ENCODE data around the gene DNAJC17. TPM values are rescaled to one million over a fixed set of nuclear protein-coding genes. Genes with fewer than 3 reads are reported as not detected.

Gene DNAJC17
- total and polyA plus RNA-seq, 2 experiments from 2014 or later, result 36.5 to 53.9 TPM

- Histone ChIP-seq H3K4me3 (no peak overlapping the region), H3K27ac (no peak overlapping the region), H3K4me1 (ENCODE audit: insufficient read depth) (peaks cover 19% of the 10 kb centered on the region), H3K9me2 (replicated peaks; ENCODE audit: insufficient read depth) (no peaks in the 10 kb centered on the region), H3K79me2 (no peaks in the 10 kb centered on the region), H4K20me1 (ENCODE audit: insufficient read depth, poor library complexity, severe bottlenecking) (no peaks in the 10 kb centered on the region), H3K27me3 (no peaks in the 10 kb centered on the region), H2AFZ (no peak overlapping the region), H3K4me2 (no peak overlapping the region), H3K9me3 (ENCODE audit: low read depth) (no peaks in the 10 kb centered on the region), H3K36me3 (replicated peaks; ENCODE audit: insufficient read depth, low read depth) (no peaks in the 10 kb centered on the region)
- WGBS (ENCODE audit: low lambda C conversion rate, missing lambda C conversion rate), result 98% methylated on average over 5 of the region's 5 CpGs
- TF ChIP-seq EZH2 (IDR thresholded peaks at IDR 0.05; ENCODE audit: borderline replicate concordance), result no peak
- TF ChIP-seq CTCF (IDR thresholded peaks at IDR 0.05; ENCODE audit: poor library complexity), result no peak
- TF ChIP-seq EZH2phosphoT487 (IDR thresholded peaks at IDR 0.05; ENCODE audit: low read depth, severe bottlenecking, unreplicated experiment), result no peak
- no peak for DNase-seq (ENCODE audit: low spot score)
Observed at GRCh38 chr15:40771242-40771641, 36.0 kb downstream of the DNAJC17 start.

- H4K20me1 ChIP-seq (ENCODE audit: insufficient read depth, poor library complexity, severe bottlenecking), result no peaks in the 10 kb centered on the region
- no peaks in the 10 kb centered on the region for H3K36me3 ChIP-seq (replicated peaks; ENCODE audit: insufficient read depth, low read depth)
- TF ChIP-seq CTCF (IDR thresholded peaks at IDR 0.05; ENCODE audit: poor library complexity) (no peak), EZH2phosphoT487 (IDR thresholded peaks at IDR 0.05; ENCODE audit: low read depth, severe bottlenecking, unreplicated experiment) (no peak), EZH2 (IDR thresholded peaks at IDR 0.05; ENCODE audit: borderline replicate concordance) (no peak)
- WGBS (ENCODE audit: low lambda C conversion rate, missing lambda C conversion rate), result 90% methylated on average over 17 of the region's 17 CpGs
- no peak overlapping the region for H3K4me2 ChIP-seq
- no peaks in the 10 kb centered on the region for H3K79me2 ChIP-seq
- H3K4me3 ChIP-seq, result no peak overlapping the region
- no peaks in the 10 kb centered on the region for H3K9me3 ChIP-seq (ENCODE audit: low read depth)
- H3K4me1 ChIP-seq (ENCODE audit: insufficient read depth), result peaks cover 24% of the 10 kb centered on the region
- no peak overlapping the region for H2AFZ ChIP-seq
- peak overlapping the region; percentile 81 for H3K27ac ChIP-seq
- no peaks in the 10 kb centered on the region for H3K9me2 ChIP-seq (replicated peaks; ENCODE audit: insufficient read depth)
- H3K27me3 ChIP-seq, result no peaks in the 10 kb centered on the region
- no peak for DNase-seq (ENCODE audit: low spot score)
Observed at GRCh38 chr15:40770147-40770721, 37.0 kb downstream of the DNAJC17 start.

- H3K9me2 ChIP-seq (replicated peaks; ENCODE audit: insufficient read depth), result no peaks in the 10 kb centered on the region
- H3K79me2 ChIP-seq, result no peaks in the 10 kb centered on the region
- H2AFZ ChIP-seq, result no peak within 1 kb of the TSS
- H3K4me2 ChIP-seq, result no peak within 1 kb of the TSS
- no peaks in the 10 kb centered on the region for H3K36me3 ChIP-seq (replicated peaks; ENCODE audit: insufficient read depth, low read depth)
- TF ChIP-seq EZH2phosphoT487 (IDR thresholded peaks at IDR 0.05; ENCODE audit: low read depth, severe bottlenecking, unreplicated experiment) (no peak), CTCF (IDR thresholded peaks at IDR 0.05; ENCODE audit: poor library complexity) (no peak), EZH2 (IDR thresholded peaks at IDR 0.05; ENCODE audit: borderline replicate concordance) (no peak)
- H3K4me1 ChIP-seq (ENCODE audit: insufficient read depth), result peaks cover 31% of the 10 kb centered on the region
- no peak within 1 kb of the TSS for H3K4me3 ChIP-seq
- 79% methylated on average over 28 of the region's 28 CpGs for WGBS (ENCODE audit: low lambda C conversion rate, missing lambda C conversion rate)
- no peaks in the 10 kb centered on the region for H3K27me3 ChIP-seq
- H4K20me1 ChIP-seq (ENCODE audit: insufficient read depth, poor library complexity, severe bottlenecking), result no peaks in the 10 kb centered on the region
- DNase-seq (ENCODE audit: low spot score), result peak; percentile 72
- peak within 1 kb of the TSS; percentile 81 for H3K27ac ChIP-seq
- H3K9me3 ChIP-seq (ENCODE audit: low read depth), result no peaks in the 10 kb centered on the region
Observed at GRCh38 chr15:40769274-40770146, 37.8 kb downstream of the DNAJC17 start, which contains the start of gene C15orf62. TSS of gene C15orf62 (plus strand) at chr15:40769980. CDS start at chr15:40770496, 516 bp downstream.

Measured in hepatocyte (in vitro differentiated cells).